Activated effector memory CD4-positive, alpha-beta T cell treated with anti-CD3 and anti-CD28 coated beads, Interleukin-2, amount 50 U/mL, for 16 hours (primary cell): Measurements from ENCODE around the gene PHC1.
"Not testable (repeated sequence)": the region's sequence is repeated elsewhere in the genome, so short reads cannot be mapped to it uniquely, and the experiment has no call there.

Experiments used
- DNase-seq: peaks from one replicate; pipeline ENCODE4 v3.0.0-alpha.2; 2020

PHC1 gene

DNA sequence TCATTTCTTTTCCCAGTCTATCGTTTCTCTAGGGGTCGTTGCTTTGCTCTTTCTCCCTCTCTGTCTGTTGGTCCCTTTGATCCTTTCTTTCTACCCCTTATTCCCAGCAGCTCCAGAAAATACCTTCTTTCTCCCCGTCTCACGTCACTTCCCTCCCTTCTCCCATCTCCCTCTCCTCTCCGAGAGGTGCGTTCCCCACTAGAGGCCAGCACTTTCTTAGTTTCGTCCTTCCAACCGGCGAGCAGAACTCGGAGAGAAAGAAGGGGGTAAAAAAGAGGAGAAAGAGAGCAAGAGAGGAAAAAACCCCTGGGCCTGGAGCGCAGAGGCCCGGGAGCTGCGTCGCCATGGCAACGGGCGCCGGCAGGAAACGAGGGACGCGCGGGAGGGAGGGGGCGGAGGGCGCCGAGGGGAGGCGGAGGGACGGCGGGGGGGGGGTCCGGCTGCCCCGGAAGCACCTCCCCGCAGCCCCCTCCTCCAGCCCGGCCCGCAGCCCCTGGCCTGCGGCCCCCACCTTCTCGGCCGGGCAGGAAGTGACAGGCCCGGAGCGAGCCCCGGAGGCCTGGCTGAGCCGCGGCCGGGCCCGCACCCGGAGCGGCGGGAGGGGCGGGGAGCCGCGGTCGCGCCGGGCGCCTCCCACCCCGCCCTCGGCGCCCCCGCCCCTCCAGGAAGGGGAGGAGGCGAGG, at the start of gene PHC1:
TSS of gene PHC1 (plus strand) at position 477 of the 683 bp plus-strand sequence. CDS start 3,169 bp downstream, outside the sequence.
- DNase-seq, result peak; percentile 92

DNA sequence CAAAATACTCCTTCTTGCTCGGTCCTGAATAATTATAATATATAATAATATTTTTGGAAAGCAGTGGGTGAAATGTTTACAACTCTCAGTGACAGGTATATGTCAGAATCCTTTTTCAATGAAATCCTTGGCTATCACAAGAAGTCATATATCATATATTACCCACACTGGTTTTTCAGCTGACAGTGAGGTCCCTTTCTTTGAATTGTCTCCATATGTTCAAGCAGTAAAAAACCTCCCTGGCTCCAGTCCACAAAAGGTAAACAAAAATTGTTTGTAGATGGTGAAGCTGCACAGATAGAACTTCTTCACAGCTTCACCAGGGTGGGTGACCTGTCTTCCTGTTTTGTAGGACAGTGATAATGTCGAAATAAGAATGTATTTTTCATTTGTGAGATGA, 47.9 kb upstream of the PHC1 start:
- no peak for DNase-seq

DNA sequence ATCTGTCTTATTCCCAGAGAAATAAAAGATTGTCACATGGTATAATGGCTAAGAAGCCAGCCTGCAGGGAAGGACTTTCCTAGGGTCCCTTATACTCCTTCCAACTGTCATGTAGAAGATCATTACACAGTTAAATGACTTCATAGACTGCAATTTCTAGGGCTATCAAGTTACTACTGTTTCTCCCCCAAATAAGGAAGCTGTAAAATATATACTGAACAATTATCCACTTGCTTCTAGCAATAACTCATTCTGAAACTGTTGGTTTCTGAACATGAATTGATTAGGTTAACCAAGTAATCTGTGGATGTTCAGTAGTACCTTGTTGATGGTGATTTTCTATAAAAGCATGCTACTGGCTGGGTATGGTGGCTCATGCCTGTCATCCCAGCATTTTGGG, 47.3 kb upstream of the PHC1 start:
- no peak for DNase-seq

DNA sequence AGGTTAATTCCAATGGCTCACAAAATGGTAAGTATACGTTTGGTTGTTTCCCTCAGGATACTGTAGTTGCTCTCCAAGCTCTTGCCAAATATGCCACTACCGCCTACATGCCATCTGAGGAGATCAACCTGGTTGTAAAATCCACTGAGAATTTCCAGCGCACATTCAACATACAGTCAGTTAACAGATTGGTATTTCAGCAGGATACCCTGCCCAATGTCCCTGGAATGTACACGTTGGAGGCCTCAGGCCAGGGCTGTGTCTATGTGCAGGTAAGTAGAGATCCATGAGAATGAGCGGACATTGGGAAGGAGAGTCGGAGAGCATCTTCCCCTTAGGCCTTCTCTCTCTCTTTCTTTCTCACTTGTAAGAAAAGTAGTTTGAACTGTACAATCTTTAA, 46.5 kb upstream of the PHC1 start:
- no peak for DNase-seq

DNA sequence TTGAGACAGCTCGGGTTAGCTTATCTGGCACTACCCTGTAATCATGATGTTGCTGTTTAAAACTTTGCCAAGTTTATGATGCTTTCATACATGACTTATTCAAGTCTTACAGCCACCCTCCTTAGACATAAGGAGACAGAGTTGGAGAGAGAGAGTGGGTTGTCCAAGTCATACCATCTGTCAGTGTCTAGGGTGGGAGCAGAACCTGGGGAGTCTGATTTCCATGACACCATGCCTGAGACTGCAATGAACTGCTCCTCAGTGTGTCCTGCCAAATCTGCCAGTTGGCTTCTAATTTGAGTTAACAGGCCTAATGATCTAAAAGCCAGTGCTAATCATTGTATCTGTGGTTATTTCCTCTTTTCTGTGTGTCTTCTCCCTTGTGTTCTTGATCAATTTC, 43.7 kb upstream of the PHC1 start:
- DNase-seq, result no peak

DNA sequence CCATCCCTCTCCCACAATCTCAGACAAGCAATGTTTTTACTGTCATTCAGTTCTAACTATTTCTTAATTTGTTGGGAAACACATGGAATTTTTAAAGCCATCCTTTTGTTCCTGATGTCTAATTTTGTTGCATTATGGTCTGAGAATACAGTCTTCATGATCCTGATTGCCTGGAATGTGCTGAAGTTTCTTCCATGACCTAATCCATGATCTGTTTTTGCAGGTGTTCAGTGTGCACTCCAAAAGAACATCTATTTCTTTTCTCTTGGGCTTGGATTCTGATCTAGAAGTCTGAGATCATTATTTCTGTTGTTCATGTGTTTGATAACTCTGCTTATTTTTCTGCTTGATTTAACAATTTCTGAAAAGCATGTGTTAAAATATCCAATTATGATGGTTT, 43.2 kb upstream of the PHC1 start:
- no peak for DNase-seq

DNA sequence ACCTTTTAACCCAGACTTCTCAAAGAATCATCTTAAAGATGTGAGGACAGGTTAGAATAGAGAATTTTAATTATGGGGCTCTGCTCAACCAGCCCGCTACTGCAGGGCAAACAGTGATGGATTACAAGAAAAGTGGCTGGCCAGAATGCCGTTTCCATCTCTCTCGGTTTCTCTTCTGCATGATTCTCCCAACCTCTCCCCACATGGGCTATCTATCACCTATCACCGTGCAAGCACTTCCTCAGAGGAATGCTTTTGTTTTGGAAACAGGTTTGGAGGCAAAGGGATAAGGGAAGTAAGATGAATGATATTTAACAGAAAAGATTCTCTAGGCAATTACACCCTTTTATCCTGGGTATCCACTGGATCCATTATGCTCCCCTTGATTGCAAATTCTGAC, 37.4 kb upstream of the PHC1 start:
- no peak for DNase-seq

DNA sequence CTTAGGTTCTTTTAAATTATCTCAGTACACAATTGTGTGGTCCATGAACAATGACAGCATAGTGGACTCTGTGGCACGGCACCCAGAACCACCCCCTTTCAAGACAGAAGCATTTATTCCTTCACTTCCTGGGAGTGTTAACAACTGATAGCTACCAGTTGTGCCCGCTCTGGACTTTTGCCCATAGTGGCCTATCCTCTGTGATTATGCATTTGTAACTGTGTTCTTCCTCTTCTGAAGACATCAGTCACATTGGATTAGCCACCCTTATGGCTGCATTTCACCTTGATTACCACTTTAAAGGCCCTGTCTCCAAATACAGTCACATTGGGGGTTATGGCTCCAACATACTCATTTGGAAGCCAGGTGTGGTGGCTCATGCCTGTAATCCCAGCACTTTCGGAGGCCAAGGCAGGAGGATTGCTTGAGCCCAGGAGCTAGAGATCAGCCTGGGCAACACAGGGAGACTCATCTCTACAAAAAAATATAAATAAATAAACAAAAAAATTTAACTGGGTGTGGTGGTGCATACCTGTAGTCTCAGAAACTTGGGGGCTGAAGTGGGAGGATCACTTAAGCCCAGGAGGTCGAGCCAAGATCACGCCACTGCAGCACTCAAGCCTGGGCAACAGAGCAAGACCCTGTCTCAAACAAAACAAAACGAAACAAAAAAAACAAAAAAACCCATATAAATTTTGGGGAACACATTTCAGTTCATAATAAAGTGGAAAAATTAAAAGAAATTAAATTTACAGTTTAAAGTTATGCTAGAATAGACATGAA, 27.6 kb upstream of the PHC1 start:
- DNase-seq, result no peak

DNA sequence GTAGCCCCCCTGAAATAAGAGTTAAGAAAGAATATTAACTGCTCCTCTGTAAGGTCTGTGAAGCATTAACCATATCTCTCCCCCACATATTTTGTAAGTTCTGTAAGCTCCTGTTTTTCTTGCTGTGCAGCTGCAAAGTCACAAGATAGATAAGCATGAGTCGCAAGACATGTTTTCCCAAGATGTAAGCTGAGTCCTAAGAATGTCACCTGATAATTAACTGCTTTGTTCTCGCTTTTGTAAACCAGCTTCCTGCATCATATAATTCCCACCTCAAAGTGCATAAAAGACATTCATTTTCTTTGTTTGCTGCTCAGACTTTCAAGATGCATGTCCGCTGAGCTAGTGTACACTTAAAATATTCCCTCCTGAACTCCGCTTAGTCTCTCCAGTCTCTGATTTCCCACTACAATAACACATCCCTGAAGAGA, 27.0 kb upstream of the PHC1 start:
- DNase-seq, result no peak

DNA sequence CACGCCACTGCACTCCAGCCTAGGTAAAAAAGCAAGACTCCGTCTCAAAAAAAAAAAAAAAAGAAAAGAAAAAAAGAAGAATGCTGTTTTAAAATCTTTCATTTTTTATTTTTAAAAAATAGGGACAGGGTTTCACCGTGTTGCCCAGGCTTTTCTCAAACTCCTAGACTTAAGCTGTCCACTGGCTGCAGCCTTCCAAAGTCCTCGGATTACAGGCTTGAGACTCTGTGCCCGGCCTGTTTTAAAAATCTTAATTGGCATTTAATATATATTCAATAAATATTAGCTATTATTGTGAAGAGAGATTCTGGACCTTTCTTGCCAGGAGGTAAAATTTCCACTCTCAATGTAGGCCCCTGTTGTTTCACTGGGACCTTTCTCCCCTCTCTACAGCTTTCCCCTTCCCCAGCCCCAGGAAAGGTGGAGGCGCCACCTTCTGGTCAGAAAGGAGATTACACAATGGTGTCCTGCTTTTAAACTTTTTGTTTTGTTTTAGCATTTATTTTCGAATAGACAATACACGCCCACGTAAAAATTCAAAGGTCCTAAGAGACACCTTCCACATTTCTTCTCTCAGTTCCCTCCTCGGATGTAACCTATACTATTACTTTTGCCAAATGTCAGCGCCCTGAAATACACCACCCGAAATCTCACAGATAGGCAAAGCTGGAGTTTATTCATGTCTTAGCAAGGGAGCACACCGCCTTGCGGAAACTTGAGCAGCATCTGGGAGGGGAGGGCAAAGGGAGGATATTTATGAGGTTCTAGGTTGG, 23.8 kb upstream of the PHC1 start:
- peak; percentile 74 for DNase-seq

DNA sequence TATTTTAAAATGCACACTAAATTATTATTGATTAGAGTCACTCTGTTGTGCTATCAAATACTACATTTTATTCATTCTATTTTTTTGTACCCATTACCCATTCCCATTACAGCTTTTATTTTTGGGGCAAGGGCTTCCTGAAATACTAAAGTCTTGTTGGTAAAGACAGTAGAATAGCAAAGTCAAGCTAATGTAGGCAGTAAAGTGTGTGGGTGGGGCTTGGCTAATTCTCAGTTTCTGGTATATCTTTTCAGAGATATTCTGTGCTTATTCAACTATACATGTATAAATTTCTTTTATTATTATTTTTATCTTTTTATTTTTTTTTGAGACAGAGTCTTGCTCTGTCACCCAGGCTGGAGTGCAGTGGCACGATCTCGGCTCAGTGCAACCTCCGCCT, 22.3 kb upstream of the PHC1 start:
- no peak for DNase-seq

DNA sequence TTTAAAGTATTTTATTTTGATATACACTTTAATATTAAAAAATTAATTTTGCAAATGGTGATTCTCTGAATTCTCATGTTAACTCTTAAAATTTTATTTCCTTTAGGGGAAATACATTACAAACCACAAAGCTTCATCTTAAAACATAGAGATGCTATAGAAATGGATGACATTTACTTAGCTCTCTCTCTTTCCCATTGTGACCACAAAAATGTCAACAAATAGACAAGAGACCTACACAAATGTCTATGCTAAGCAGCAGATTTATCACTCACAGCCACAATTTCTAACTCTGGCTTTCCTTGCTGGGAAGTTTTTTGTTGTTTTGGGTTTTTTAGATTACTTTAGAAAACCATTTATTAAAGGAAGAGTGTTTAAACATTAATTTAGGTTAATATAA, 19.9 kb upstream of the PHC1 start:
- DNase-seq, result no peak

DNA sequence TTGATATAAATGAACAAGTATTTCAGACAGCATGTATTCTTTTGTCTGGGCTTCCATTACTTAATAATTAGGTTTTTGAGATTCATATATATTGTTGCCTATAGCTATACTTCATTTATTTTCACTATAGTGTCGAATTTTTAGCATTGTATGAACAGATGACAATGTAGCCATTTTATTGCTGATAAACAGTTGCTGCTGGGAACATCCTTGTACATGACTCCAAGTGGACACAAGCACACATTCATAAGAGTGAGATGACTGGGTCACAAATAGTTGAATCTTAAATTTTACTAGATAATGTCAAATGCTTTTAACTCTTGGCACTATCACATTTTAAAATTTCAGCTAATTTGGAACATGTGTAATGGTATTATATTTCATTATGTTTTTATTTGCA, 19.3 kb upstream of the PHC1 start:
- no peak for DNase-seq

DNA sequence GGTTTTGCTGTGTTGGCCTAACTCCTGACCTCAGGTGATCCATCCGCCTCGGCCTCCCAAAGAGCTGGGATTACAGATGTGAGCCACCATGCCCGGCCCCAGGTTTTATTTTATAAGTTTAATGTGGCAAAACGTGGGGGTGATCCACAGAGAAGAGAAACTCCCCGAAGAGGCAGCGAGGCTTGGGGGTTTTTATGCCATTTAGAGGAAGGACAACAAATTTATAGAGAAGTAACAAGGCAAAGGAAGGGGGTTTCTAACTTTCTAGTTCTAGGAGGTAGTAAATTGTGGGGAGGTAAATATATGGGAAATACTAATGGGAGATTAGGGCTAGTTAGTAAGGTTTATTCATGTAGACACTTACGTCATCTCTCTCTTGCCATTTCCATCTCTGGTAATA, 17.2 kb upstream of the PHC1 start:
- no peak for DNase-seq

DNA sequence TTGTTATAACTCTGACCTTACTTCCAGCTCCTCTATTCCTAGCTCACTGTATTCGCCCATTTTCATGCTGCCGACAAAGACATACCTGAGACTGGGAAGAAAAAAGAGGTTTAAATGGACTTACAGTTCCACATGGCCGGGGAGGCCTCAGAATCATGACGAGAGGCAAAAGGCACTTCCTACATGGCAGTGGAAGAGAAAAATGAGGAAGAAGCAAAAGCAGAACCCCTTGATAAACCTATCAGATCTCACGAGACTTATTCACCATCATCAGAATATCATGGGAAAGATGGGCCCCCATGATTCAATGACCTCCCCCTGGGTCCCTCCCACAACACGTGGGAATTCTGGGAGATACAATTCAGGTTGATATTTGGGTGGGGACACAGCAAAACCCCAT, 14.5 kb upstream of the PHC1 start:
- DNase-seq, result no peak

DNA sequence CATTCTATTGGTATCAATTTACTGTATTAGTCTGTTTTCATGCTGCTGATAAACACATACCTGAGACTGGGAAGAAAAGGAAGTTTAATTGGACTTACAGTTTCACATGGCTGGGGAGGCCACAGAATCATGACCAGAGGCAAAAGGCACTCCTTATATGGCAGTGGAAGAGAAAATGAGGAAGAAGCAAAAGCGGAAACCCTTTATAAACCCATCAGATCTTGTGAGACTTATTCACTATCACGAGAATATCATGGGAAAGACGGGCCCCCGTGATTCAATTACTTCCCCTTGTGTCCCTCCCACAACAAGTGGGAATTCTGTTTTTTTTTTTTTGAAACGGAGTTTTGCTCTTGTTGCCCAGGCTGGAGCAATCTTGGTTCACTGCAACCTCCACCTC, 11.6 kb upstream of the PHC1 start:
- not testable (repeated sequence) for DNase-seq

DNA sequence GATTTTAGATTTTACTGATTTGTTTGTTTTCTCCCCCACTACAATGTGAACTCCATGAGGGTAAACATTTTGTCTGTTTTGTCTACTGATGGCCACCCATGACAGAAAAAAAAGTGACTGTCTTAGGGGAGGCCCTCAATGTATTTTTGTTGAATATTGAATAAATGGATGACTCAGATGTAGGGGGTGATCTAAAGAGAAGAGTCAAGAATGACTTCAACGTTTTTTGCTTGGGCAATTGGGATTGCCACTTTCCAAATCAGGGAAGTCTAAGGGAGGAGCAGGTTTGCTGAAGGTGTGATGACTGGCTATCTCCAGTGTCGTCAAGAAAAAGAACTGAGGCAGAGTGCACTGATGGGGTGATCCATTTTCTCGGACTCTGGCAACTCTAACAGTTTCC, 10.7 kb upstream of the PHC1 start:
- no peak for DNase-seq

DNA sequence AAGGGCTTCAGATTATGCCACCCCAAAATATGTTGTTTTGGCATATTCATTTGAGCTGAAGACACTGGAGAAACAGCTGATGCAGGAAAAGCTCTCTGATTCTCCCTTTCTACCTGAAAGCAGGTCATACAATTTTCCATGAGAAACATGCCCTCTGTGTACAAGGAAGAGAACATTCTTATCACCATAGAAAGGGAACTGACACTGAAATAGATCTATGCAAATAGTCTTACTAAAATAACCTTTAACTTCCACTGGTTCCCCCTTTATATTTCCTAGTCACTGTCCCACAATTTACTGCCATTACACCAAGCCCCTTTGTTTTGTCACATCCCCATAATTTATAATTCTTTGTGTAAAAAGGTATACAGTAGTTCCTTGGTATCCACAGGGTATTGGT, 9.6 kb upstream of the PHC1 start:
- no peak for DNase-seq

DNA sequence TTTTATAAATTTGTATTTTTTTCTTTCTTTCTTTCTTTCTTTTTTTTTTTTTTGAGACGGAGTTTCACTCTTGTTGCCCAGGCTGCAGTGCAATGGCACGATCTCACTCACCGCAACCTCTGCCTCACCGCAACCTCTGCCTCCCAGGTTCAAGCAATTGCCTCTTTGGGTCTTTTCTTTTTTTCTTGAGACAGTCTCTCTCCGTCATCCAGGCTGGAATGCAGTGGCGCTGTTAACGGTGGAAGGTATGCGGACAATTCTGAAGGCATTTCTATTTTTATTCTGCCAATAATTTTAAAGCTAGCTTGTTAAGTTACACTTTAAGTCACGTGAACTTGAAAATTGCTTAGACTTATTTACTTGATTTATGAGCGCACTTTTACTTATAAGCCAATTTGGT, 8.8 kb upstream of the PHC1 start:
- no peak for DNase-seq

DNA sequence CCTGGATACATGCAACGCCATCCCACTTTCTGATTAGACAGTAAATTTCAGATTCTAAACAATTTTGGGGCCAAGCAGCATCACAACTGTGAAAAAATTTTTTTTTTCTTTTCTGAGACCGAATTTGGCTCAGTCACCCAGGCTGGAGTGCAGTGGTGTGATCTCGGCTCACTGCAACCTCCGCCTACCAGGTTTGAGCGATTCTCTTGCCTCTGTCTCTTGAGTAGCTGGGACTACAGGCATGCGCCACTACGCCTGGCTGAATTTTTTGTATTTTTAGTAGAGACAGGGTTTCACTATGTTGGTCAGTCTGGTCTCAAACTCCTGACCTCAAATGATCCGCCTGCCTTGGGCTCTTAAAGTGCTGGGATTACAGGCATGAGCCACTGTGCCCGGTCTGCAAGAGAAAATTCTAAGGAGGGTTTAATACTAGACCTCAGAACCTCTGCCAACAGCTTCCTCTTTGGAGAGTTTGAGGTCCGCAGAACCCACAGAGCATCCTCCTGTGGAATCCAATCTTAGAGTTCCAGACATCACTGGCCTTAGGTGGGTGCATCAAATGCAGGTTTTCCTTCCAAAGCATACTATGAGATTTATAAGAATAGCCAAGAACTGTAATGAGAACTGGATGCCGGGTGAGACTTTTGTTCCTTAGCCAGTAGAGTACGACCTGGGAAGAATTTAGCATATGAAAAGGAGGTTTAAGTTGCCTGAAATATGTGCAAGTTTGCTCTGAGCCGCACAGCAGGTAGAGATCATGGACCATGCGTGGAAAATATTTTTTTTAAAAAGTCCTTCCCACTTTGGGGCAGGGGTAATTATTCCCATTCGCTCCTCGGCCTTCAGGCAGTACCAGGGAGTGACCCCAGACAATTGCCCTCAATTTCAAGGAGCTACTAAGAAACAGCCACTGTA, 7.8 kb upstream of the PHC1 start:
- no peak for DNase-seq

DNA sequence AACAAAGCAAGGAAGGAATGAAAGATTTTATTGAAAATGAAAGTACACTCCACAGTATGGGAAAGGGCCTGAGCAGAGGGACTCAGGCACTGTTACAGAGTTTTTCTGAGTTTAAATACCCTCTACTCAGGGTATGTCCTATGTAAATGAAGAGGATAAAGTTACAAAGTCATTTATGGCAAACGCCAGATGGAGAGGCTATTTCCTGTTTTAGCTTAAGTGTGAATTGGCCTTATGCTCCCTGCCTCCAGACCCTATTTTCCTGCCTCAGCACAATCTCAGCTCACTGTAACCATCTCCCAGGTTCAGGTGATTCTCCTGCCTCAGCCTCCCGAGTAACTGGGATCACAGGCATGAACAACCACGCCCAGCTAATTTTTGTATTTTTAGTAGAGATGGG, 6.8 kb upstream of the PHC1 start:
- no peak for DNase-seq

DNA sequence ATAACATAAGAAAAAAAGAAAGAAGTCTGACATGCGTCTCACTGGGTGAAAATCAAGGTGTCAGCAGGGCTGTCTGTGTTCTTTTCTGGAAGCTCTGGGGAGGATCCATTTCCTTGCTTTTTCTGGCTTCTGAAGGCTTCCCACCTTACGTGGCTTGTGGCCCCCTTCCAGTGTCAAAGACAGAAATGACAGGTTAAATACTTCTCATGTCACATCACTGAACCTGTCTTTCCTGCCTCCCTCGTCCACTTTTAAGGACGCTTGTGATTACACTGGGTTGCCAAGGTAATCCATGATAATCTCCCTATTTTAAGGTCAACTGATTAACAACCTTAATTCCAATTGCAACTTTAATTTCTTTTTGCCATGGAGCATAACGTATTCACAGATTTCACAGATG, 4.6 kb upstream of the PHC1 start:
- no peak for DNase-seq
